Measurements from ENCODE around the gene UBR4.

The UBR4 gene

GRCh38 chr1:19091196-19091953, 118.7 kb downstream of the UBR4 start:
- Histone ChIP-seq H3K4me2 (ENCODE audit: low read length) (no peak overlapping the region), H3K9me3 (ENCODE audit: control insufficient read depth, insufficient read depth, low read length) (no peaks in the 10 kb centered on the region), H3F3A (ENCODE audit: control insufficient read depth, insufficient read depth) (no peaks in the 10 kb centered on the region), H3K4me3 (ENCODE audit: low read length) (no peak overlapping the region), H3K36me3 (ENCODE audit: control insufficient read depth, low read length) (peaks cover 97% of the 10 kb centered on the region), H4K20me1 (ENCODE audit: control insufficient read depth, insufficient read depth, low read depth, low read length) (no peaks in the 10 kb centered on the region), H3K27me3 (ENCODE audit: control insufficient read depth, low read length) (no peaks in the 10 kb centered on the region), H3K27ac (ENCODE audit: low read depth, low read length) (no peak overlapping the region), H3K79me2 (ENCODE audit: control insufficient read depth, low read length) (no peaks in the 10 kb centered on the region), H3K9me2 (replicated peaks; ENCODE audit: control insufficient read depth, low read length) (no peaks in the 10 kb centered on the region), H3K4me1 (ENCODE audit: control insufficient read depth, low read length) (no peaks in the 10 kb centered on the region)
- TF ChIP-seq EZH2phosphoT487 (IDR thresholded peaks at IDR 0.05; ENCODE audit: borderline replicate concordance, low read length) = no peak
- TF ChIP-seq CTCF (IDR thresholded peaks at IDR 0.05; ENCODE audit: low read depth, low read length, poor library complexity, severe bottlenecking) = no peak

- Histone ChIP-seq H3F3A (ENCODE audit: control insufficient read depth, insufficient read depth) (no peaks in the 10 kb centered on the region), H3K27me3 (ENCODE audit: control insufficient read depth, low read length) (no peaks in the 10 kb centered on the region), H3K79me2 (ENCODE audit: control insufficient read depth, low read length) (no peaks in the 10 kb centered on the region), H3K4me3 (ENCODE audit: low read length) (no peak overlapping the region), H3K36me3 (ENCODE audit: control insufficient read depth, low read length) (peaks cover 93% of the 10 kb centered on the region), H3K9me2 (replicated peaks; ENCODE audit: control insufficient read depth, low read length) (no peaks in the 10 kb centered on the region), H4K20me1 (ENCODE audit: control insufficient read depth, insufficient read depth, low read depth, low read length) (no peaks in the 10 kb centered on the region), H3K4me2 (ENCODE audit: low read length) (no peak overlapping the region), H3K4me1 (ENCODE audit: control insufficient read depth, low read length) (no peaks in the 10 kb centered on the region), H3K27ac (ENCODE audit: low read depth, low read length) (no peak overlapping the region), H3K9me3 (ENCODE audit: control insufficient read depth, insufficient read depth, low read length) (no peaks in the 10 kb centered on the region)
- TF ChIP-seq CTCF (IDR thresholded peaks at IDR 0.05; ENCODE audit: low read depth, low read length, poor library complexity, severe bottlenecking) (no peak), EZH2phosphoT487 (IDR thresholded peaks at IDR 0.05; ENCODE audit: borderline replicate concordance, low read length) (no peak)
Observed at GRCh38 chr1:19089524-19089923, 120.5 kb downstream of the UBR4 start.

DNA sequence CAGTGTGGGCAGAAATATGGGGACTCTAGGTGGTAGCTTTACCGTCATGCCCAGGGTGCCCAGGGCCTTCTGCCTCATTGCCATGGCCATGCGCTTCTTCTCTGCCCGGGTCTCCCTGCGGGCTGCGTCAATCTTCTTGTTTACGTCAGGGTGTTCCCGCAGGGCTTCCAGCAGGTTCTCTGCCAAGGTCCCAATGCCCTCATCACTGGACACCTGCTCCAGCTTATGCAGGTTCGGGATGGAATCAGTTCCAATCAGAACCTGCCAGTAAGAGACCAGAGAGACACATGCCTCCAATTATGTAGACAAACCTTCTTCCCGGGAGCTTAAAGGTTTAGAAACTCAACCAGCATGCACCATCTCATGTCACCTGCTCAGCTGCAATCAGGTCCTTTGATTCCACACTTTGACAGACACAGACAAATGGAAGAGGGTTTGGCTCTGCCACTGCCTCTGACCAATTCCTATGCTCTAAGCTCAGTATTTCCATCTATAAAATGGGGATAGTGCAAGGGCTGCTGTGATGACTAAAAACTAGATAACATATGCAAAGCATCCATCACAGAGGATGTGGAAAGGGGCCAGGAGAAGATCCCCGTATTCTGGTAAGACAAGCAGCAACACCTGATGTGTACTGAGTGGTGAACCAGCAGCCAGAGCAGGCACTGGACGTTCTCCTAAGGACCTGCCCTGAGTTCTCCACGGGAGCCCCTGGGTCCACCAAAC, 121.2 kb downstream of the UBR4 start:
- Histone ChIP-seq H3K4me3 (ENCODE audit: low read length) (no peak overlapping the region), H3K27ac (ENCODE audit: low read depth, low read length) (no peak overlapping the region), H3K9me2 (replicated peaks; ENCODE audit: control insufficient read depth, low read length) (no peaks in the 10 kb centered on the region), H3F3A (ENCODE audit: control insufficient read depth, insufficient read depth) (no peaks in the 10 kb centered on the region), H3K4me2 (ENCODE audit: low read length) (no peak overlapping the region), H3K27me3 (ENCODE audit: control insufficient read depth, low read length) (no peaks in the 10 kb centered on the region), H3K36me3 (ENCODE audit: control insufficient read depth, low read length) (peaks cover 93% of the 10 kb centered on the region), H3K9me3 (ENCODE audit: control insufficient read depth, insufficient read depth, low read length) (no peaks in the 10 kb centered on the region), H3K4me1 (ENCODE audit: control insufficient read depth, low read length) (no peaks in the 10 kb centered on the region), H3K79me2 (ENCODE audit: control insufficient read depth, low read length) (no peaks in the 10 kb centered on the region), H4K20me1 (ENCODE audit: control insufficient read depth, insufficient read depth, low read depth, low read length) (no peaks in the 10 kb centered on the region)
- TF ChIP-seq EZH2phosphoT487 (IDR thresholded peaks at IDR 0.05; ENCODE audit: borderline replicate concordance, low read length) (no peak), CTCF (IDR thresholded peaks at IDR 0.05; ENCODE audit: low read depth, low read length, poor library complexity, severe bottlenecking) (no peak)

Measured in DOHH2 (cell line).